ENCODE measurements around the gene CORO1C. TPM values are rescaled to one million over a fixed set of nuclear protein-coding genes. Genes with fewer than 3 reads are reported as not detected.

CORO1C gene
- total and polyA plus RNA-seq, 9 of the 15 experiments (the other 6 are each of a cell fraction or from before 2014, with no cell fraction given), result 55.2 to 280 (median 150) TPM

- TF ChIP-seq USF2 (CRISPR knock-in tag; IDR thresholded peaks at IDR 0.05) (peak; percentile 41; the same call in 1 of the 2 replicates), EP300 (IDR thresholded peaks at IDR 0.05; ENCODE audit: low read length) (peak; percentile 59; the same call in 1 of the 2 replicates), SMAD4 (CRISPR knock-in tag; conservative IDR thresholded peaks at IDR 0.05) (0 out of 2 replicates have a peak, but pooled peaks have one; percentile 21), ZNF197 (CRISPR knock-in tag; IDR thresholded peaks at IDR 0.05; ENCODE audit: low read depth) (0 out of 2 replicates have a peak, but pooled peaks have one; percentile 46), TEAD1 (CRISPR knock-in tag; IDR thresholded peaks at IDR 0.05) (peak in 1 of 2 experiments; percentile 82; a peak in 2 of 4 replicates), SMAD3 (CRISPR knock-in tag; conservative IDR thresholded peaks at IDR 0.05) (0 out of 2 replicates have a peak, but pooled peaks have one; percentile 16), MEF2D (tag; conservative IDR thresholded peaks at IDR 0.05; ENCODE audit: low read depth) (peak; percentile 32; the same call in 1 of the 2 replicates), DACH1 (IDR thresholded peaks at IDR 0.05; ENCODE audit: partially characterized antibody) (peak; percentile 63), HINFP (tag; conservative IDR thresholded peaks at IDR 0.05; ENCODE audit: low read depth) (no peak), MYC (IDR thresholded peaks at IDR 0.05; ENCODE audit: low read depth, low read length) (no peak), MYC (CRISPR knock-in tag; IDR thresholded peaks at IDR 0.05; ENCODE audit: borderline replicate concordance, low read depth) (0 out of 2 replicates have a peak, but pooled peaks have one; percentile 39), EHMT2 (IDR thresholded peaks at IDR 0.05) (peak; percentile 67; the same call in 1 of the 2 replicates), NR4A1 (CRISPR knock-in tag; IDR thresholded peaks at IDR 0.05) (no peak), NR4A1 (tag; IDR thresholded peaks at IDR 0.05) (peak; percentile 77), ZBTB17 (CRISPR knock-in tag; IDR thresholded peaks at IDR 0.05) (peak; percentile 49; the same call in 1 of the 2 replicates), YY1 (IDR thresholded peaks at IDR 0.05; ENCODE audit: borderline replicate concordance in 1 of 3, control insufficient read depth in 1 of 3, extremely low read depth in 1 of 3, insufficient read depth in 3 of 3, insufficient read length in 1 of 3, insufficient replicate concordance in 2 of 3, low read depth in 1 of 3, low read length in 2 of 3) (peak in 1 of 3 experiments; percentile 66), GTF2F1 (IDR thresholded peaks at IDR 0.05; ENCODE audit: low read depth, low read length) (no peak), STAT5A (IDR thresholded peaks at IDR 0.05; ENCODE audit: borderline replicate concordance, low read length) (peak; percentile 31; the same call in 1 of the 2 replicates)
- TF ChIP-seq, protein P1, sequence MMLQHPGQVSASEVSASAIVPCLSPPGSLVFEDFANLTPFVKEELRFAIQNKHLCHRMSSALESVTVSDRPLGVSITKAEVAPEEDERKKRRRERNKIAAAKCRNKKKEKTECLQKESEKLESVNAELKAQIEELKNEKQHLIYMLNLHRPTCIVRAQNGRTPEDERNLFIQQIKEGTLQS (IDR thresholded peaks at IDR 0.05), result peak; percentile 39; the same call in 1 of the 2 replicates
- TF ChIP-seq, protein P1 (CRISPR knock-in tag; conservative IDR thresholded peaks at IDR 0.05), result no peak
- TF ChIP-seq, protein P2, sequence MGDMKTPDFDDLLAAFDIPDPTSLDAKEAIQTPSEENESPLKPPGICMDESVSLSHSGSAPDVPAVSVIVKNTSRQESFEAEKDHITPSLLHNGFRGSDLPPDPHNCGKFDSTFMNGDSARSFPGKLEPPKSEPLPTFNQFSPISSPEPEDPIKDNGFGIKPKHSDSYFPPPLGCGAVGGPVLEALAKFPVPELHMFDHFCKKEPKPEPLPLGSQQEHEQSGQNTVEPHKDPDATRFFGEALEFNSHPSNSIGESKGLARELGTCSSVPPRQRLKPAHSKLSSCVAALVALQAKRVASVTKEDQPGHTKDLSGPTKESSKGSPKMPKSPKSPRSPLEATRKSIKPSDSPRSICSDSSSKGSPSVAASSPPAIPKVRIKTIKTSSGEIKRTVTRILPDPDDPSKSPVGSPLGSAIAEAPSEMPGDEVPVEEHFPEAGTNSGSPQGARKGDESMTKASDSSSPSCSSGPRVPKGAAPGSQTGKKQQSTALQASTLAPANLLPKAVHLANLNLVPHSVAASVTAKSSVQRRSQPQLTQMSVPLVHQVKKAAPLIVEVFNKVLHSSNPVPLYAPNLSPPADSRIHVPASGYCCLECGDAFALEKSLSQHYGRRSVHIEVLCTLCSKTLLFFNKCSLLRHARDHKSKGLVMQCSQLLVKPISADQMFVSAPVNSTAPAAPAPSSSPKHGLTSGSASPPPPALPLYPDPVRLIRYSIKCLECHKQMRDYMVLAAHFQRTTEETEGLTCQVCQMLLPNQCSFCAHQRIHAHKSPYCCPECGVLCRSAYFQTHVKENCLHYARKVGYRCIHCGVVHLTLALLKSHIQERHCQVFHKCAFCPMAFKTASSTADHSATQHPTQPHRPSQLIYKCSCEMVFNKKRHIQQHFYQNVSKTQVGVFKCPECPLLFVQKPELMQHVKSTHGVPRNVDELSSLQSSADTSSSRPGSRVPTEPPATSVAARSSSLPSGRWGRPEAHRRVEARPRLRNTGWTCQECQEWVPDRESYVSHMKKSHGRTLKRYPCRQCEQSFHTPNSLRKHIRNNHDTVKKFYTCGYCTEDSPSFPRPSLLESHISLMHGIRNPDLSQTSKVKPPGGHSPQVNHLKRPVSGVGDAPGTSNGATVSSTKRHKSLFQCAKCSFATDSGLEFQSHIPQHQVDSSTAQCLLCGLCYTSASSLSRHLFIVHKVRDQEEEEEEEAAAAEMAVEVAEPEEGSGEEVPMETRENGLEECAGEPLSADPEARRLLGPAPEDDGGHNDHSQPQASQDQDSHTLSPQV (IDR thresholded peaks at IDR 0.05), result peak; percentile 78
Measured at GRCh38 chr12:108694812-108695278, 36.5 kb downstream of the CORO1C start (continued).
